ENCODE results near the gene CAP1. TPM values are rescaled to one million over a fixed set of nuclear protein-coding genes. Genes with fewer than 3 reads are reported as not detected.

The CAP1 gene
- total and polyA plus RNA-seq, 12 donors = 25.2 to 157 (median 55.8) TPM

GRCh38 chr1:40096646-40096976 is 56.1 kb downstream of the CAP1 start:
- DNase-seq (no peak), ATAC-seq (peak in 7 of 8 donors; percentile 23 to 52 (median 41))
- peak overlapping the region; percentile 4 to 79 (median 68) for H3K4me3 ChIP-seq
- no peaks in the 10 kb centered on the region for H3K9me3 ChIP-seq
- peaks cover 0 to 18% (median 1%) of the 10 kb centered on the region in 9 donors for H3K36me3 ChIP-seq
- no peak for TF ChIP-seq CTCF (IDR thresholded peaks at IDR 0.05)
- WGBS, 2 donors = 11 to 14% methylated on average over 9 of the region's 9 CpGs
- H3K27ac ChIP-seq = peak overlapping the region in 8 of 10 donors; percentile 18 to 75 (median 57)
- H3K27me3 ChIP-seq = peaks cover 0 to 11% (median 1%) of the 10 kb centered on the region in 7 donors
- intact Hi-C loops (cut with DNase I) = no loop called here
- peaks cover 2 to 43% (median 14%) of the 10 kb centered on the region in 9 donors for H3K4me1 ChIP-seq

- 0 to 1% methylated on average over 51 of the region's 51 CpGs for WGBS, 2 donors
- peak within 1 kb of the TSS in 8 of 10 donors; percentile 18 to 75 (median 57) for H3K27ac ChIP-seq
- peak within 1 kb of the TSS; percentile 4 to 79 (median 68) for H3K4me3 ChIP-seq
- peaks cover 0 to 15% (median 4%) of the 10 kb centered on the region in 7 donors for H3K27me3 ChIP-seq
- TF ChIP-seq CTCF (IDR thresholded peaks at IDR 0.05) = peak in 3 of 9 donors; percentile 34 to 41 (median 39)
- ATAC-seq (peak; percentile 95 to 98 (median 96)), DNase-seq (peak; percentile 68 to 79)
- intact Hi-C loops (cut with DNase I) = no loop called here
- H3K9me3 ChIP-seq = peaks cover 0 to 1% (median 0%) of the 10 kb centered on the region in 11 donors
- peaks cover 0 to 13% (median 0%) of the 10 kb centered on the region in 9 donors for H3K36me3 ChIP-seq
- H3K4me1 ChIP-seq = peaks cover 2 to 43% (median 14%) of the 10 kb centered on the region in 9 donors
Measured at GRCh38 chr1:40096977-40097782, 56.7 kb downstream of the CAP1 start, which contains the start of gene PPT1. PPT1 (minus strand) TSS chr1:40097252; CDS start chr1:40097238, 14 bp downstream.

GRCh38 chr1:40102038-40102437 is 61.5 kb downstream of the CAP1 start:
- ATAC-seq = no peak
- Histone ChIP-seq H3K27ac (no peak overlapping the region), H3K36me3 (no peaks in the 10 kb centered on the region), H3K4me3 (no peak overlapping the region), H3K4me1 (peaks cover 0 to 8% (median 5%) of the 10 kb centered on the region in 9 donors), H3K9me3 (peaks cover 0 to 17% (median 0%) of the 10 kb centered on the region in 11 donors), H3K27me3 (peaks cover 0 to 16% (median 4%) of the 10 kb centered on the region in 7 donors)
- DNase-seq = no peak
- WGBS, 2 donors = 75 to 93% methylated on average over 1 of the region's 1 CpG
- TF ChIP-seq CTCF (IDR thresholded peaks at IDR 0.05) = no peak
- intact Hi-C loops (cut with DNase I) = no loop called here

- no peak for TF ChIP-seq CTCF (IDR thresholded peaks at IDR 0.05)
- intact Hi-C loops (cut with DNase I) = no loop called here
- H3K4me3 ChIP-seq = no peak overlapping the region
- H3K36me3 ChIP-seq = no peaks in the 10 kb centered on the region
- no peaks in the 10 kb centered on the region for H3K4me1 ChIP-seq
- no peak overlapping the region for H3K27ac ChIP-seq
- WGBS, 2 donors = 82 to 90% methylated on average over 3 of the region's 3 CpGs
- H3K9me3 ChIP-seq = peaks cover 0 to 17% (median 0%) of the 10 kb centered on the region in 11 donors
- DNase-seq (no peak), ATAC-seq (no peak)
- peaks cover 0 to 16% (median 4%) of the 10 kb centered on the region in 7 donors for H3K27me3 ChIP-seq
Measured at GRCh38 chr1:40102896-40103295, 62.4 kb downstream of the CAP1 start.
